Spleen (tissue), 13 donors: ENCODE measurements around the gene IFNA7. TPM values are rescaled to one million over a fixed set of nuclear protein-coding genes. Genes with fewer than 3 reads are reported as not detected.
"Not testable (repeated sequence)": the region's sequence is repeated elsewhere in the genome, so short reads cannot be mapped to it uniquely, and the experiment has no call there.

Source experiments
- DNase-seq: peaks from one replicate; pipeline ENCODE4 v3.0.0-alpha.2; 2020
- H3K27ac ChIP-seq, 8 donors: fragments of 200-600 bp; sonication (generic) in 7 of 8; 1 replicate in 4 of 8; 2 replicates in 4 of 8; pipeline versions ENCODE4 v1.5.0 to v1.8.0; 2016 to 2021; ENCODE audit warnings: inconsistent platforms in 4 of 8, mild to moderate bottlenecking in 4 of 8, moderate library complexity in 1 of 8
- H3K27me3 ChIP-seq, 7 donors: fragments of 200-600 bp; sonication (generic) in 6 of 7; replicated peaks in 1 of 7; 1 replicate in 4 of 7; 2 replicates in 3 of 7; pipeline versions ENCODE4 v1.5.0 to v1.8.0; 2016 to 2021; ENCODE audit warnings: inconsistent platforms in 3 of 7, mild to moderate bottlenecking in 1 of 7
- H3K36me3 ChIP-seq, 6 donors: fragments of 200-600 bp; sonication (generic) in 5 of 6; 1 replicate in 4 of 6; 2 replicates in 2 of 6; pipeline versions ENCODE4 v1.5.0 to v1.8.0; 2016 to 2021; ENCODE audit warnings: inconsistent platforms in 2 of 6
- H3K4me1 ChIP-seq, 6 donors: fragments of 200-600 bp; sonication (generic) in 5 of 6; 1 replicate in 3 of 6; 2 replicates in 3 of 6; pipeline versions ENCODE4 v1.5.0 to v1.8.0; 2016 to 2021; ENCODE audit warnings: inconsistent platforms in 3 of 6
- H3K4me3 ChIP-seq, 8 donors: fragments of 200-600 bp; sonication (generic) in 7 of 8; 1 replicate in 4 of 8; 2 replicates in 4 of 8; pipeline versions ENCODE4 v1.5.0 to v1.8.0; 2016 to 2021; ENCODE audit warnings: inconsistent platforms in 4 of 8, mild to moderate bottlenecking in 4 of 8, moderate library complexity in 2 of 8
- H3K9me3 ChIP-seq, 8 donors: fragments of 200-600 bp; sonication (generic) in 7 of 8; 1 replicate in 4 of 8; 2 replicates in 4 of 8; pipeline versions ENCODE4 v1.5.0 to v1.8.0; 2016 to 2021; ENCODE audit warnings: inconsistent platforms in 4 of 8
- CTCF ChIP-seq, 11 experiments: fragments of 200-600 bp in 7 of 11; fragments of 450-650 bp in 4 of 11; sonication (generic) in 4 of 11; IDR thresholded peaks in 8 of 11; conservative IDR thresholded peaks in 3 of 11; 1 replicate in 7 of 11; 2 replicates in 4 of 11; pipeline versions ENCODE4 v1.4.0 to v1.8.0; 2016 to 2021; ENCODE audit warnings: antibody characterized with exemption in 11 of 11, inconsistent platforms in 4 of 11, mild to moderate bottlenecking in 1 of 11
- POLR2A ChIP-seq, 3 donors: fragments of 450-650 bp; IDR thresholded peaks; one replicate each; pipeline ENCODE4 v1.5.1; 2017; ENCODE audit warnings: antibody characterized with exemption in 3 of 3, mild to moderate bottlenecking in 1 of 3
- POLR2AphosphoS5 ChIP-seq, 3 donors: sonication (generic); formaldehyde crosslinking; IDR thresholded peaks; one replicate each; pipeline ENCODE4 v1.5.1; 2017; ENCODE audit warnings: antibody characterized with exemption in 3 of 3
- WGBS, 5 donors: extraction: QIAGEN DNeasy Blood & Tissue Kit in 3 of 5; methylation state at CpG; one replicate each; pipeline versions ENCODE4 v1.1.5 to v1.1.7; 2013 to 2018; 5-methylcytosine and 5-hydroxymethylcytosine counted together
- intact Hi-C: fragments of 100-400 bp; cut with DNase I; formaldehyde crosslinking; loops from one replicate; pipeline ENCODE4 v1.15.0; 2023; ENCODE audit warnings: low total_unique reads
- long read RNA-seq, 2 donors: transcript quantifications; one replicate each; lab custom pipeline, GENCODE V29; 2026
- polyA plus RNA-seq, 3 donors: library from polyadenylated mRNA; stranded (reverse); fragments of 200-250 nt; gene quantifications; one replicate each; pipeline ENCODE4 v1.2.1, GENCODE V29; 2013
- total RNA-seq, 7 donors: library from RNA; depleted of rRNA in 3 of 7; stranded (reverse); fragments of >200 nt in 3 of 7; fragmentation: NEBNext Ultra II Directional in 4 of 7; extraction: Animal tissue kit (Norgen Biotek cat#: 25700) in 4 of 7; gene quantifications; one replicate each; pipeline versions ENCODE4 v1.1.0 to v1.2.1, GENCODE V29; 2016 to 2021
- donor health status: healthy with polysubstance abuse.
- donor health status: DM: no; HTN: no; CAD: no; lungs with moderate emphysema.
- donor health status: DM: no; HTN: no; CAD: no.
- donor health status: Bipolar disorder and iron deficiency.
- donor health status: healthy.
- donor health status: DM: no; HTN: no; CAD: no.
- donor health status: DM: yes; HTN: yes; CAD: no.

Gene IFNA7
- not detected for total RNA-seq
- polyA plus RNA-seq: not detected
- long read RNA-seq, donor 1: 0 reads
- long read RNA-seq, donor 2: 0 reads

GRCh38 chr9:21202105-21202504 lies at the start of gene IFNA7:
IFNA7 (minus strand) TSS chr9:21202205; CDS start chr9:21202165, 40 bp downstream.
- H3K4me1 ChIP-seq, intact Hi-C loops, H3K4me3 ChIP-seq, H3K27ac ChIP-seq, H3K36me3 ChIP-seq, H3K9me3 ChIP-seq, DNase-seq, H3K27me3 ChIP-seq: not testable (repeated sequence)
- 63 to 81% (median 73%) methylated on average over 4 of the region's 4 CpGs for WGBS, 5 donors

GRCh38 chr9:21251638-21252037 lies 49.6 kb upstream of the IFNA7 start:
- intact Hi-C loops: no loop called here
- H3K4me3 ChIP-seq: no peak overlapping the region
- 78 to 86% (median 84%) methylated on average over 4 of the region's 4 CpGs for WGBS, 5 donors
- no peaks in the 10 kb centered on the region for H3K9me3 ChIP-seq
- H3K4me1 ChIP-seq: peaks cover 5 to 33% (median 12%) of the 10 kb centered on the region in 6 donors
- H3K27ac ChIP-seq: no peak overlapping the region
- TF ChIP-seq CTCF (IDR thresholded peaks at IDR 0.05 in 8 of 11, conservative IDR thresholded peaks at IDR 0.05 in 3 of 11) (no peak), POLR2A (IDR thresholded peaks at IDR 0.05) (no peak), POLR2AphosphoS5 (IDR thresholded peaks at IDR 0.05) (no peak)
- DNase-seq: no peak
- no peaks in the 10 kb centered on the region for H3K36me3 ChIP-seq
- peaks cover 0 to 21% (median 0%) of the 10 kb centered on the region in 7 donors for H3K27me3 ChIP-seq

GRCh38 chr9:21251190-21251589 lies 49.2 kb upstream of the IFNA7 start:
- Histone ChIP-seq H3K36me3 (no peaks in the 10 kb centered on the region), H3K27me3 (peaks cover 0 to 21% (median 0%) of the 10 kb centered on the region in 7 donors), H3K4me3 (no peak overlapping the region), H3K27ac (no peak overlapping the region), H3K4me1 (peaks cover 5 to 33% (median 12%) of the 10 kb centered on the region in 6 donors), H3K9me3 (no peaks in the 10 kb centered on the region)
- TF ChIP-seq CTCF (IDR thresholded peaks at IDR 0.05 in 8 of 11, conservative IDR thresholded peaks at IDR 0.05 in 3 of 11): no peak
- TF ChIP-seq POLR2AphosphoS5 (IDR thresholded peaks at IDR 0.05): no peak
- no peak for TF ChIP-seq POLR2A (IDR thresholded peaks at IDR 0.05)
- DNase-seq: no peak
- intact Hi-C loops: no loop called here
- 35 to 72% (median 55%) methylated on average over 1 of the region's 1 CpG for WGBS, 5 donors

GRCh38 chr9:21244836-21245235 lies 42.8 kb upstream of the IFNA7 start:
- no peaks in the 10 kb centered on the region for H3K9me3 ChIP-seq
- no peak for TF ChIP-seq CTCF (IDR thresholded peaks at IDR 0.05 in 8 of 11, conservative IDR thresholded peaks at IDR 0.05 in 3 of 11)
- TF ChIP-seq POLR2A (IDR thresholded peaks at IDR 0.05): no peak
- no peak for TF ChIP-seq POLR2AphosphoS5 (IDR thresholded peaks at IDR 0.05)
- peaks cover 0 to 3% (median 0%) of the 10 kb centered on the region in 6 donors for H3K4me1 ChIP-seq
- H3K27ac ChIP-seq: no peak overlapping the region
- H3K27me3 ChIP-seq: peaks cover 0 to 28% (median 0%) of the 10 kb centered on the region in 7 donors
- no peak overlapping the region for H3K4me3 ChIP-seq
- intact Hi-C loops: no loop called here
- no peak for DNase-seq
- no peaks in the 10 kb centered on the region for H3K36me3 ChIP-seq
- WGBS, 5 donors: 13 to 28% (median 26%) methylated on average over 2 of the region's 2 CpGs

- no peak for DNase-seq
- Histone ChIP-seq H3K9me3 (no peaks in the 10 kb centered on the region), H3K4me1 (peaks cover 0 to 8% (median 3%) of the 10 kb centered on the region in 6 donors), H3K27ac (no peak within 1 kb of the TSS), H3K4me3 (no peak within 1 kb of the TSS), H3K36me3 (no peaks in the 10 kb centered on the region), H3K27me3 (peaks cover 0 to 9% (median 0%) of the 10 kb centered on the region in 7 donors)
- intact Hi-C loops: no loop called here
- 58 to 63% (median 61%) methylated on average over 2 of the region's 2 CpGs for WGBS, 5 donors
- TF ChIP-seq POLR2AphosphoS5 (IDR thresholded peaks at IDR 0.05) (no peak), CTCF (IDR thresholded peaks at IDR 0.05 in 8 of 11, conservative IDR thresholded peaks at IDR 0.05 in 3 of 11) (no peak), POLR2A (IDR thresholded peaks at IDR 0.05) (no peak)
Measured at GRCh38 chr9:21239911-21240310, 37.9 kb upstream of the IFNA7 start, which contains the start of gene IFNA14. IFNA14 (minus strand) TSS chr9:21240005; CDS start chr9:21239935, 70 bp downstream.

GRCh38 chr9:21236360-21236714 lies 34.3 kb upstream of the IFNA7 start:
- H3K9me3 ChIP-seq, H3K36me3 ChIP-seq, H3K4me1 ChIP-seq, H3K4me3 ChIP-seq, intact Hi-C loops, H3K27me3 ChIP-seq, H3K27ac ChIP-seq, DNase-seq: not testable (repeated sequence)
- 0 to 8% (median 0%) methylated on average over 1 of the region's 1 CpG for WGBS, 5 donors
